Peyer's patch (tissue), 4 donors: Measurements from ENCODE around the gene MTCH2.

Source experiments
- CTCF ChIP-seq, 6 experiments: fragments of 450-650 bp in 4 of 6; fragments of 200-600 bp in 2 of 6; sonication (generic) in 1 of 6; IDR thresholded peaks; one replicate each; pipeline ENCODE4 v1.5.1; 2017 to 2019; ENCODE audit warnings: antibody characterized with exemption in 6 of 6, mild to moderate bottlenecking in 3 of 6, moderate library complexity in 1 of 6
- POLR2A ChIP-seq, 2 donors: fragments of 450-650 bp; IDR thresholded peaks; one replicate each; pipeline ENCODE4 v1.5.1; 2017; ENCODE audit warnings: antibody characterized with exemption in 2 of 2, mild to moderate bottlenecking in 2 of 2, moderate library complexity in 2 of 2

- TF ChIP-seq CTCF (IDR thresholded peaks at IDR 0.05) (no peak), POLR2A (IDR thresholded peaks at IDR 0.05) (no peak)
Measured at GRCh38 chr11:47586098-47586855, 56.1 kb downstream of the MTCH2 start, which contains the start of gene FAM180B.
